ENCODE measurements around the gene CORT. TPM values are rescaled to one million over a fixed set of nuclear protein-coding genes. Genes with fewer than 3 reads are reported as not detected.
"Not testable (repeated sequence)": the region's sequence is repeated elsewhere in the genome, so short reads cannot be mapped to it uniquely, and the experiment has no call there.

CORT gene
- total RNA-seq, 2 donors from 2014 or later: 0.33 TPM; not detected in 1

- intact Hi-C loops (cut with DNase I): no loop called here
- DNase-seq (ENCODE audit: low spot score): no peak
These were observed 16.7 kb upstream of the CORT start for GRCh38 chr1:10432910-10433700.

GRCh38 chr1:10433790-10434189 is 16.0 kb upstream of the CORT start:
- intact Hi-C loops (cut with DNase I): no loop called here
- DNase-seq (ENCODE audit: low spot score): no peak

DNA sequence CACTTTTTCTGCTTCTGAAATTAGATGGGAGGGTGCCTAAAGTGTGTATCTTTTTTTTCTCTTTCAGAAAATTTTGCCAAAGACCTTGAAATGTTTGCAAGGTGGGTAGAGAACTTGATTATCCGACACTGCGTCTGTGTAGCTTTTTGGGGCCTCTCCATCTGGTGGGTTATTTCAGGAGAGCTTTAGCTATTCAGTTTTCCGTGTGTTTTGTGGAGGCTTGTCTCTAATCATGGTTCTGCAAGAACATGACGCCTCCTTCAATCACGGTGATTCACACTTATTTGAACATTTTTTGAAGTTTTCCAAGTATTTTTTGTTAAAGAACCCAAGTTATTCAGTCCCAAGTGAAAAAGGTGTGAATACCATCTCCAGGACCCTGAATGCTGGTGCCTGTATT is 15.2 kb upstream of the CORT start:
- intact Hi-C loops (cut with DNase I): no loop called here
- no peak for DNase-seq (ENCODE audit: low spot score)

GRCh38 chr1:10437052-10437451 is 12.8 kb upstream of the CORT start:
- no peak for DNase-seq (ENCODE audit: low spot score)
- intact Hi-C loops (cut with DNase I): no loop called here

DNA sequence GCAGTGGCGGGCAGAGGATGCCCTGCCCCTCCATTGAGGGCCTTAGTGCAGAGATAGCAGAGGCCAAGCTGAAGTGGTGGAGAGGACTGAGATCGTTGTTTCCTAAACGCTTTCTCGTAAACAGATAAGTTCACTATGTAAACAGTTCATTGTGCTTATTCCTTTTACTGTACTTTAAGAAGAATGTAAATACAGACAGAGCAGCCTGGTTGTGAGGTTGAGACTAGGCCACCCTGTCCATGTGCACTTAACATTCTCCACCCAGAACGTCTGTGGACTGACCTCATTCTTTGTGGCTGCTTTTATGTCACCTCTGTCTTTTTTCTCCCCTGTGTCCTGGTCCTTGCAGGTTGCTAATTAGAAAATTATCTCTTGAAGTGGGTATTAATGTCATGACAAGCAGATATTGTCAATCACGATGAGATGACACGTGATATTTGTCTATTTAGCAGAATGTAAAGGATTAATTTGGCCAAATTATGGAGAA is 11.1 kb upstream of the CORT start:
- intact Hi-C loops (cut with DNase I): no loop called here

GRCh38 chr1:10440305-10440704 is 9.5 kb upstream of the CORT start:
- intact Hi-C loops (cut with DNase I): no loop called here

More for the DNA sequence above, 11.1 kb upstream of the CORT start:
- no peak for DNase-seq (ENCODE audit: low spot score)

DNA sequence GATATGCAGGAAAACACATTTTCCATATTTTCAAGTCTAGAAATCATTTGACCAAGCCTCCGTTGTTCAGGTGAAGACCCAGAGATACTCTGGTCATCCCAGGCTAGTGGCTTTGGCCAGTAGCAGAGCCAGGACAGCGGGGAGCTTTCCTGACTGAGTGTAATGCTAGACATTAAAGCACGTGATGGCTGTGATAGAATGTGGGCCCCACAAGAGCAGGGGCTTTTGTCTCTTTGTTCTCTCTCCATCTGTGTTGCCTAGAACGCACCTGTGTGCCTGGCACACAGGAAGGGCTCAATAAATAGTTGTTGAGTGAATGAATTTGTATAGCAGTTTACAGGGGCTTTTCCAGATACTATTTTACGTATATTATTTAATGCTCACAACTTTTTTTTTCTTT is 9.0 kb upstream of the CORT start:
- intact Hi-C loops (cut with DNase I): no loop called here
- no peak for DNase-seq (ENCODE audit: low spot score)

More at GRCh38 chr1:10440305-10440704, 9.5 kb upstream of the CORT start:
- DNase-seq (ENCODE audit: low spot score): no peak

DNA sequence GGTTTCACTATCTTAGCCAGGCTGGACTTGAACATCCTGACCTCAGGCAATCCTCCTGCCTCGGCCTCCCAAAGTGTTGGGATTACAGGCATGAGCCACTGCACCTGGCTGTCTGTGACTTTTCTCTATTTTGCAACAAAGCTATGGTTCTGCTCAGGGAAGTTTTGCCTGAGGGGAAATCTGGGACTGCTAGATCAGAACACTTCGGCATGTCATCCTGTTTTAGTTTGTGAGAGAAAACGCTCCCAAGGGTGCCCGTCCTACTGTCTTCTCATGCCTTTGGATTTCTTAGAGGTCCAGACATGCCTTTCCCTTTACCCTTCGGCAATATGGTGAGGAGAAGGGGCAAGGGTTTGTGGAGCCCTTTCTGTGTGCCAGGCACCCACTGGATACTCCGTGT is 5.6 kb upstream of the CORT start:
- intact Hi-C loops (cut with DNase I): loop anchor here in 1 of 2 donors (1.0 kb wide), 1 partner anchor 28 kb away; the partner anchor contains the start of gene DFFA
- no peak for DNase-seq (ENCODE audit: low spot score)

DNA sequence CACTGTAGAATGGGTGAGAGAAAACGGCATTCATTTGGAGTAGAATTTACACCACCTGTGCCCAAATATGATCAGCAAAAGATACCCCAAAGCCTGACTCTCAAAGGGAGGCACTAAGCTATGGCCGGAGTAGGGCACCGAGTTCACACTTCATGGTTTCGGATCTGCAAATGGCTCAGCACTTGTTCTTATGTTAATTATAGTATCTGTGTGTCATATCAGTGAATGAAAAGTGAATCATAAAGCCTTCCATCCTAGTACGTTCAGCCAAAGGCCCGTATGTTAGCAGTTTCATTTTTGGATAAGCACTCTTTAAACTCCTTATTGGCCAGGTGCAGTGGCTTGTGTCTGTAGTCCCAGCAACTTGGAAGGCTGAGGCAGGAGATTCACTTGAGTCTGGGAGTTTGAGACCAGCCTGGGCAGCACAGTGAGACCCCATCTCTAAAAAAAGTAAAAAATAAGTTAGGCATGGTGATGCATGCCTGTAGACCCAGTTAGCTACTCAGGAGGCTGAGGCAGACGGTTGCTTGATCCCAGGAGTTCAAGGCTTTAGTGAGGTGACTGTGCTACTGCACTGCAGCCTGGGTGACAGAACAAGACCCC is 4.9 kb upstream of the CORT start:
- intact Hi-C loops (cut with DNase I): loop anchor here in 1 of 2 donors (1.0 kb wide), 1 partner anchor 27 kb away; the partner anchor contains the start of gene DFFA
- no peak for DNase-seq (ENCODE audit: low spot score)

GRCh38 chr1:10446790-10447422 is 2.9 kb upstream of the CORT start:
- no peak for DNase-seq (ENCODE audit: low spot score)
- intact Hi-C loops (cut with DNase I): no loop called here

- no peak for DNase-seq (ENCODE audit: low spot score)
- intact Hi-C loops (cut with DNase I): no loop called here
These were observed 454 bp downstream of the CORT start for GRCh38 chr1:10450156-10450814.

DNA sequence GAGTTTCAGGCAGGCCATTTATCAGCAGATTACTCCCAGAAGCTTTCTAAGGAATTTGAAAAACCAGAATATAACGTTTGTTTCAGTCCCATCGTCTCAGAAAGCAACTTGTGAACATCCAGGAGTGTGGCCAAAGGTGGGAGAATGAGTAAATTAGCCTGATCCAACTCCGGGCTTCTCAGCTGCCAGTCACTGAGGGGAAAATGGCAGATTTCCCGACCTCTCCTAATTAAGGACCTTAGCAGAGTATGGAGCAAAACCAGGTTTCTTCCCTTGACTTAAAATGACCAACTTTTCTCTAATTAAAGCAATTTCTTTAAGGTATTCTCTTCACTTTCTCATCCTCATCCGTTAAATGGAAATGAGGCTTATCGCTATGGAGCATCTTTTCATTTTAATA is 1.0 kb downstream of the CORT start:
- intact Hi-C loops (cut with DNase I): no loop called here
- no peak for DNase-seq (ENCODE audit: low spot score)

DNA sequence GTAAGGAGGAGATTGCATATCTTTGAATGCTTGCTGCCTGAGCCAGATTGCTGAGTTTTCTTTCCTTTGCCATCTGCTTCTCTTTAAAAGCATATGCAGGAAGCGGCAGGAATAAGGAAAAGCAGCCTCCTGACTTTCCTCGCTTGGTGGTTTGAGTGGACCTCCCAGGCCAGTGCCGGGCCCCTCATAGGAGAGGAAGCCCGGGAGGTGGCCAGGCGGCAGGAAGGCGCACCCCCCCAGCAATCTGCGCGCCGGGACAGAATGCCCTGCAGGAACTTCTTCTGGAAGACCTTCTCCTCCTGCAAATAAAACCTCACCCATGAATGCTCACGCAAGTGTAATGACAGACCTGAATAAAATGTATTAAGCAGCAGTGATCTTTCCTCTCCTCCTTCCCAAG is 1.5 kb downstream of the CORT start:
- DNase-seq (ENCODE audit: low spot score): no peak
- intact Hi-C loops (cut with DNase I): no loop called here

DNA sequence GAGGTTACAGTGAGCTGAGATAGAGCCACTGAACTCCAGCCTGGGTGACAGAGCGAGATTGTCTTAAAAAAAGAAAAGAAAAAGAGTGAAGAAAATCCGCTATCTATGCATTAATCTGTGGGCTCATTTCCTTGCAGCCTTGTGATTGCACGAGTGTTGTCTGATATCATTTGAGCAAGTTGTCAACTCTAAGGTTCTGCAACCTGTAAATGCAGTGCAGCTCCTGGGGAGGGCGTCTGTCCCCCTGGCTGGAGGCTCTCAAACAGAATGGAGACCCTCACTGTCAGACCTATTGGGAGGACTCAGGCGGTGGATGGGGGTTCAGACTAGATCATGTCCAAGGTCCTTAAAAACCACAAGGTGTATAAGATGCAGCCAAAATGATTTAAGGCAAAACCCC is 6.2 kb downstream of the CORT start:
- DNase-seq (ENCODE audit: low spot score): no peak
- intact Hi-C loops (cut with DNase I): no loop called here

DNA sequence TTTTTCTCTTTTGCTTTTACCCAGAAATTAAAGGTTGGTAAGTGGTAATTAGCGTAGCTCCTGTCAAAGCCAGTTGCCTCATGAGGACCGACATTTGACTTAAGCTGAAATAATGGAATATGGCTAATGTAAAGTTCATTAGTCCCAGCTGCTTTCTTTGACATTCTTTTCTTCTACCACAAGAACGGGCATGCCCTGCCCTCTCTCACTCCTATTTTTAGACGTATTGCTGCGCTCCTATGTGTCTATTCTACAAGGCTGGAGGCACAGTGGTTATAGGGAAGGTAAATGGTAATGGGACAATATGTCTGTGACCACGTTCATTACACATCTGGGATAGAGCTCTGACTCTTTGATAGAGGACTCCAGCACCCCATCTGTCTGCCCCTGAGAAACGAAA is 6.8 kb downstream of the CORT start:
- DNase-seq (ENCODE audit: low spot score): no peak
- intact Hi-C loops (cut with DNase I): no loop called here

DNA sequence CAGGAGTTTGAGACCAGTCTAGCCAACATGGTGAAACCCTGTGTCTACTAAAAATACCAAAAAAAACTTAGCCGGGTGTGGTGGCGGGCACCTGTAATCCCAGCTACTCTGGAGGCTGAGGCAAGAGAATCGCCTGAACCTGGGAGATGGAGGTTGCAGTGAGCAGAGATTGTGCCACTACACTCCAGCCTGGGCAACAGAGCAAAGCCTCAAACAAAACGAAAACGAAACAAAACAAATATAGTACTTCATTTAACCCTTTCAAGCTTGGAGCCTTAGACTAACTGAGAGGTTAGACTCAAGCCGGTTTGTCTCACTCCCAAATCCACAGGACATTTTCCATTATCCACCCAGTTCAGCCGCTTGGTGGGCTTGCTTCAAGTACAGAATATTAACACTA is 7.6 kb downstream of the CORT start:
- DNase-seq (ENCODE audit: low spot score); intact Hi-C loops (cut with DNase I): not testable (repeated sequence)

GRCh38 chr1:10457875-10458274 is 8.0 kb downstream of the CORT start:
- intact Hi-C loops (cut with DNase I): no loop called here
- no peak for DNase-seq (ENCODE audit: low spot score)

DNA sequence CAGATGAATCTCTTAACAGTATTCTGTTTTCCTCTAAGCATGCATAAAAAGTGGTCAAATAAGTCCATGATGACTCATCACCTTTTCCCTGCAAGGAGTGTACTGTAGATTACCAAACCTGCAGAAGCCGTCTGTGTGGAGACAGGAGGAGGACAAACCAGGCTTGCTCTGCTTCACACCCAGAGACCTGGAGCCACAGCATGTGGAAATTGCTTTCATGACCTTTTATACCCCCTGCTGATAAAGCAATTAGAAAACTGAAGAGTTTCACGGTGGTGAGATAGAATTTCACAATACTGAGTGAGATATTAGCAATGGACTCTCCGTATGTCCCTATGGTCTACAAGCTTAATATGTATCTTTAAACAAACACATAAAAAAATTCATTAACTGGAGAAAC is 9.4 kb downstream of the CORT start:
- intact Hi-C loops (cut with DNase I): no loop called here
- no peak for DNase-seq (ENCODE audit: low spot score)

DNA sequence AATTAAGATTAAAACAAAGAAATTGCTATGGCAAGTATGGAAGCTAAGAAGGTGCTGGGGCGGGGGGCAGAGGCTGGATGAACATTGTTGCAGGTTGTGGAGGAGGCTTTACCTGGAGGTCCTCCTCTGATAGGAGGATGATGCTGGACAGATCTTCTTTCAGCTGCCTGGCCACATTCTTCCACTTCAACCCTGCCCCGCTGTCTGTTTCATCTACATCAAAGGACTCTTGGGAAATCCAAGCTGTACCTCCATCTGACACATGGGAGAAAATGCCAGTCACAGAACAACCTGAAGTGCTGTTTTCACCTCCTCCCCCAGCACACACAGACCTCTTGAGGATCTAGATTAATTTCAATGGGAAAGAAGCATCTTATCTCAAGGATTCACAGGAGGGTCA is 17.2 kb downstream of the CORT start:
- no peak for DNase-seq (ENCODE audit: low spot score)
- intact Hi-C loops (cut with DNase I): no loop called here

GRCh38 chr1:10470043-10470442 is 20.2 kb downstream of the CORT start:
- DNase-seq (ENCODE audit: low spot score): no peak
- intact Hi-C loops (cut with DNase I): no loop called here

Measured in posterior vena cava (tissue), 2 donors.